ENCODE measurements around the gene NOXA1. TPM values are rescaled to one million over a fixed set of nuclear protein-coding genes. Genes with fewer than 3 reads are reported as not detected.

Gene NOXA1
- total RNA-seq, 1 donor from 2014 or later, result 1.0 TPM

DNA sequence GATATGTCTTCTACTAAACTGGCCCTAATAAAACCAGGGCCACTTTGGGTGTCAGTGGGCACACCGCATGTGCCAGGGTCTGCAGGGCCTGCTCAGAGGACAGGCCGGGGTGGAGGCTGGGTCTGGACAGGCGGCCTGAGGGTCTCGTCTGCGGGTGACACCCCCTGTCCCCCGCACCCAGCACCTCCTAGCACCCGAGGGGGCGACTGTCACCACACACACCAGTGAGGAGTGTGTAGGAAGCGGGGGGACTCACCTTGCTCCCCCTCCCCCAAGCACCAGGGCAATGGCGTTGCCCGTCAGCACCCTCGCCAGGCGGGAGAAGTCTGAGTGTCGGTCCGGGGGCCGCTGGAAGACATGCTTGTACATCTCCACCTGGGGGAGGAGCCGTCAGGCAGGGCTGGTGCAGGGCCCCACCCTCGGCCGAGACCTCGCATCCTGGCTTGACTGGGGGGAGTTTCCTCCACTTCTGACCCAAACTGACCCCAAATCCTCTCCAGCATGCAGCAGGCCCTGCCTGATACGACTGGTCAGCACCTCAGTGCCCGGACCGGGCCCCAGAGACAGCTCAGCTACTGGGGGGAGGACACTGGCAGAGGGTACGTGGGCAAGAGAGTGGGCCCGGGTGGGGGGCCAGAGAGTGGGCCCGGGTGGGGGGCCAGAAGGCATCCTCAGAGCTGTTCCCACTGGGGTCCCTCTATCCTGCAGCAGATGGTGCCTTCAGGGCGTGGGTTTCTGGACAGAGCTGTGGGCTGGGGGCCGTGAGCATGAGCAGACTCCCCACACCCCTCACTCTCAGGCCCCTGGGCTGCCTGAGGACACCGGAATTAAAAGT lies 54.8 kb downstream of the NOXA1 start:
- H3K27ac Mint-ChIP-seq (ENCODE audit: unreplicated experiment), result no peak overlapping the region
- no peaks in the 10 kb centered on the region for H3K27me3 Mint-ChIP-seq (ENCODE audit: unreplicated experiment)
- peaks cover 36% of the 10 kb centered on the region for H3K4me1 Mint-ChIP-seq (ENCODE audit: unreplicated experiment)
- TF ChIP-seq, protein P1, sequence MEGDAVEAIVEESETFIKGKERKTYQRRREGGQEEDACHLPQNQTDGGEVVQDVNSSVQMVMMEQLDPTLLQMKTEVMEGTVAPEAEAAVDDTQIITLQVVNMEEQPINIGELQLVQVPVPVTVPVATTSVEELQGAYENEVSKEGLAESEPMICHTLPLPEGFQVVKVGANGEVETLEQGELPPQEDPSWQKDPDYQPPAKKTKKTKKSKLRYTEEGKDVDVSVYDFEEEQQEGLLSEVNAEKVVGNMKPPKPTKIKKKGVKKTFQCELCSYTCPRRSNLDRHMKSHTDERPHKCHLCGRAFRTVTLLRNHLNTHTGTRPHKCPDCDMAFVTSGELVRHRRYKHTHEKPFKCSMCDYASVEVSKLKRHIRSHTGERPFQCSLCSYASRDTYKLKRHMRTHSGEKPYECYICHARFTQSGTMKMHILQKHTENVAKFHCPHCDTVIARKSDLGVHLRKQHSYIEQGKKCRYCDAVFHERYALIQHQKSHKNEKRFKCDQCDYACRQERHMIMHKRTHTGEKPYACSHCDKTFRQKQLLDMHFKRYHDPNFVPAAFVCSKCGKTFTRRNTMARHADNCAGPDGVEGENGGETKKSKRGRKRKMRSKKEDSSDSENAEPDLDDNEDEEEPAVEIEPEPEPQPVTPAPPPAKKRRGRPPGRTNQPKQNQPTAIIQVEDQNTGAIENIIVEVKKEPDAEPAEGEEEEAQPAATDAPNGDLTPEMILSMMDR (IDR thresholded peaks at IDR 0.05), result no peak
- peaks cover 13% of the 10 kb centered on the region for H3K9me3 Mint-ChIP-seq (ENCODE audit: unreplicated experiment)
- H3K36me3 Mint-ChIP-seq (ENCODE audit: unreplicated experiment), result peaks cover 10% of the 10 kb centered on the region
- no peak for DNase-seq (ENCODE audit: extremely low spot score, unreplicated experiment)
- H3K4me3 Mint-ChIP-seq (ENCODE audit: unreplicated experiment), result no peak overlapping the region

DNA sequence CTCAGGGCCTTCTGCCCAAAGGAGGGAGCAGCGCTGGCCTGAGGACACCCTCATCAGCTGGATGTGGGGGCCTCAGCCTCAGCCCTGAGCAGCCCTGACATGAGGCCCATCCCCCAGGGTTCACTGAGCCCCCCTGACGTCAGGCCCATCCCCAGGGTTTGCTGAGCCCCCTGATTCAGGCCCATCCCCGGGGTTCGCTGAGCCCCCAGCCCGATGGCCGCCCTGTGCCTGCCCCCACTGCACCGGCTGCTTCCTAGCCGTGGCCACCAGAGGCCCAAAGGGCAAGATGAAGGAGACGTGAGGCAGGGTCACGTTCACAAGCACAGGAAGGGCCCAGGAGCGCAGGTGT lies 55.4 kb downstream of the NOXA1 start:
- no peaks in the 10 kb centered on the region for H3K27me3 Mint-ChIP-seq (ENCODE audit: unreplicated experiment)
- H3K36me3 Mint-ChIP-seq (ENCODE audit: unreplicated experiment), result peaks cover 10% of the 10 kb centered on the region
- peaks cover 36% of the 10 kb centered on the region for H3K4me1 Mint-ChIP-seq (ENCODE audit: unreplicated experiment)

DNA sequence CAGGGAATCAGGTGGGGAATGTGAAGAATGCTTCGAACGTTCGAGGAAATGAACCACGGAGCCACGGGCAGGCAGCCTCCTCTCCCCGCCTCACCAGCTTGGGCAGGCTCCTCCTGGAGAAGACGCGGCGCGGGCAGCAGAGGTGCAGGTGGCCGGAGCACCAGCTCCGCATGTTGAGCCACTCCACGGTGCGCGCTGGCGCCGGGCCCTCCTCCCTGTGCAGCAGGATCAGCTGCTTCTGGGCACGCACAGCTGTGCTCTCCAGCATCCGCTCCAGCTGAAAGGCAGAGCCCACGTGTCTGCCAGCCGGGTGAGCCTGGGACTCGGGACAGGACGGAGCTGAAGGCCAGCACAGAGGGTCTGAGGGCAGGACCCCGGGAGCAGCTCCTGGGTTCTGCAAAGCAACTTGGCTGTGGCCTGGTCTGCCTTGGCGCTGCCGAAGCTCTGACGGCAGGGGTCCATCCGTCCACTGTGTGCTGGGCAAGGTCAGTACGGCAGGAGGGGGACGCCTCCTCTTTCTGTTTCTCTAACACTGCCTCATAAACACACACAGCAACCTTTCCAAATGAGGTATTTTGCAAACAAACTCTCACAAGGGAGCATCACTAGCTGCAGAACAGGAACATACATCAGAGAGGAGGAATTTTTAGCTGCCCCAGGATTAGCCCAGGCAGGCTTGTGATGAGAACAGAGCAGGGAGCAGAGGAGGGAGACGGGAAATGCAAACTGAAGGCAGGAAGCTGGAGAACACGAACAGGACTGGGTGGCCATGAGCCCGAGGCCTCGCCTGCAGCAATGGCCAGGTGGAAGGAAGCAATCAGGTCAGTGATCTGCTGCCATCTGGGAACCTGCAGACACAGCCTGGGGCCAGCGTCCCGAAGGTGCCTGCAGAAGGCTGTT lies 56.0 kb downstream of the NOXA1 start:
- H3K27ac Mint-ChIP-seq (ENCODE audit: unreplicated experiment), result peak overlapping the region; percentile 91

More for the DNA sequence above, 55.4 kb downstream of the NOXA1 start:
- TF ChIP-seq, protein P1 (IDR thresholded peaks at IDR 0.05), result no peak
- Mint-ChIP-seq H3K4me3 (ENCODE audit: unreplicated experiment) (no peak overlapping the region), H3K27ac (ENCODE audit: unreplicated experiment) (no peak overlapping the region), H3K9me3 (ENCODE audit: unreplicated experiment) (peaks cover 10% of the 10 kb centered on the region)
- DNase-seq (ENCODE audit: extremely low spot score, unreplicated experiment), result no peak

DNA sequence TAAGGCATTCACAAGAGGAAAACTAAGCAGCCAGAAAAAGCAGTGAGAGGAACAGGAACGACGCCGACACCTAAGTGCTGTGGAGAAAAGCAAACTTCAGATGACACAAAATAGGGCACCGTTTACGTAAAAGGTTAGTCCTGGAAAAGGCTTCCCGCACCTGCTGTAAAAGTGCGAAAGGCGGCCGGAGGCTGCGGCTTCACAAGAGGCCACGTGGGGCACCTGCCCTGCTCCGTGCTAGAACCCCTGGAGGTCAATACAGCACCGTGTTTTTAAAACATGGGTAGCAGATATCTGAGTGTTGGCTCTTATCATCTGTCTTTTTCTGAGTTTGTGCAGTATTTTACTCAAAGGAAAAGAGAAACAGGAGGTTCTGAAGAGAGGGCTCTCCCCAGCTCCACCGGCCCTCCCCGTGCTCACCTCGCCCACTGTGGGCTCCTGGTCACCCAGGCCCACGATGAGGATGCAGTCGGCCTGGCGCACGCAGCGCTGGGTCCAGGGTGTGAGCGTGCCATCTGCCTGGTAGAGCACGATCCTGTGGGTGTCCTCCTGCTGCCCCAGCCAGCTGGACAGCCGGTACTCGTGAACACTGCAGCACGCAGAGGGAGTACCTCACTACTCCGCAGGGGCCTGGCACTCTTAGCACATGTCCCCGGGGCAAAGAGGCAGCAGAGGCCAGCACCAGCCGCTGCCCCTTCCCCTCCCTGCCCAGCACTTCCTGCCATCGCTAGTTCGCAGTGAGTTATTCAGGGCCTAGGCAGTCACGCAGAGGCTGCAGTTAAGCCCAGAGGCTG lies 56.9 kb downstream of the NOXA1 start:
- TF ChIP-seq, protein P1 (IDR thresholded peaks at IDR 0.05), result no peak
- Mint-ChIP-seq H3K27me3 (ENCODE audit: unreplicated experiment) (no peaks in the 10 kb centered on the region), H3K4me3 (ENCODE audit: unreplicated experiment) (peak overlapping the region; percentile 39), H3K9me3 (ENCODE audit: unreplicated experiment) (peaks cover 8% of the 10 kb centered on the region), H3K27ac (ENCODE audit: unreplicated experiment) (peak overlapping the region; percentile 91), H3K36me3 (ENCODE audit: unreplicated experiment) (peaks cover 8% of the 10 kb centered on the region), H3K4me1 (ENCODE audit: unreplicated experiment) (peaks cover 41% of the 10 kb centered on the region)
- no peak for DNase-seq (ENCODE audit: extremely low spot score, unreplicated experiment)

More for the DNA sequence above, 56.0 kb downstream of the NOXA1 start:
- no peak for DNase-seq (ENCODE audit: extremely low spot score, unreplicated experiment)
- Mint-ChIP-seq H3K4me3 (ENCODE audit: unreplicated experiment) (peak overlapping the region; percentile 39), H3K27me3 (ENCODE audit: unreplicated experiment) (no peaks in the 10 kb centered on the region), H3K4me1 (ENCODE audit: unreplicated experiment) (peaks cover 40% of the 10 kb centered on the region), H3K9me3 (ENCODE audit: unreplicated experiment) (peaks cover 8% of the 10 kb centered on the region), H3K36me3 (ENCODE audit: unreplicated experiment) (peaks cover 8% of the 10 kb centered on the region)
- TF ChIP-seq, protein P1 (IDR thresholded peaks at IDR 0.05), result no peak

All from osteocyte (in vitro differentiated cells).